LHCN-M2 (cell line): Measurements from ENCODE around the gene BUB1. TPM values are rescaled to one million over a fixed set of nuclear protein-coding genes. Genes with fewer than 3 reads are reported as not detected.
"Not testable (repeated sequence)": the region's sequence is repeated elsewhere in the genome, so short reads cannot be mapped to it uniquely, and the experiment has no call there.

ENCODE experiments used
- DNase-seq: peaks from one replicate; pipeline ENCODE4 v3.0.0-alpha.2; 2012; ENCODE audit warnings: low read depth
- total RNA-seq: library from RNA; depleted of rRNA; stranded (reverse); fragments of >200 nt; gene quantifications from 2 replicates; pipeline ENCODE4 v1.2.3, GENCODE V29; 2014; rRNA removed

The BUB1 gene
- total RNA-seq, 1 experiment from 2014 or later: 104 TPM

GRCh38 chr2:110603917-110604591 is 73.8 kb downstream of the BUB1 start:
- not testable (repeated sequence) for DNase-seq

DNA sequence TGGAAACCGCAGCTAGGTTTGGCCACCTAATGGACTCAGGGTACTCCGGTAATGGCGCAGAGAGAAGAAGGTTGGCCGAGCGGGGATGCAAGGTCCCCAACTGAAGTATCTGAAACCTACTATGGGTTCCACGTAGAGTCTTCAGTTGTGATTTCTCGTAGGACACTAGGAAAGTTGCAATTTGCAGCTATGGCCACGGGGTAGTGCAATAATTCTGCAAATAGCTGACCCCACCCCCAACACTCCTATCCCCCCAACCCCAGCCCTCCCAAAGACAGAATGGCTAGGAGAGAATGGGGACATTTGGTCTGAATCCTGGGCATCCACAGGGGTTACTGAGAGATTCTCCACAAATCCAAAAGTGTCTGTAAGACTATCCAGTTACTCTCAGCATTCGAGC is 75.7 kb downstream of the BUB1 start:
- not testable (repeated sequence) for DNase-seq

GRCh38 chr2:110591973-110592372 is 85.9 kb downstream of the BUB1 start:
- DNase-seq: not testable (repeated sequence)

DNA sequence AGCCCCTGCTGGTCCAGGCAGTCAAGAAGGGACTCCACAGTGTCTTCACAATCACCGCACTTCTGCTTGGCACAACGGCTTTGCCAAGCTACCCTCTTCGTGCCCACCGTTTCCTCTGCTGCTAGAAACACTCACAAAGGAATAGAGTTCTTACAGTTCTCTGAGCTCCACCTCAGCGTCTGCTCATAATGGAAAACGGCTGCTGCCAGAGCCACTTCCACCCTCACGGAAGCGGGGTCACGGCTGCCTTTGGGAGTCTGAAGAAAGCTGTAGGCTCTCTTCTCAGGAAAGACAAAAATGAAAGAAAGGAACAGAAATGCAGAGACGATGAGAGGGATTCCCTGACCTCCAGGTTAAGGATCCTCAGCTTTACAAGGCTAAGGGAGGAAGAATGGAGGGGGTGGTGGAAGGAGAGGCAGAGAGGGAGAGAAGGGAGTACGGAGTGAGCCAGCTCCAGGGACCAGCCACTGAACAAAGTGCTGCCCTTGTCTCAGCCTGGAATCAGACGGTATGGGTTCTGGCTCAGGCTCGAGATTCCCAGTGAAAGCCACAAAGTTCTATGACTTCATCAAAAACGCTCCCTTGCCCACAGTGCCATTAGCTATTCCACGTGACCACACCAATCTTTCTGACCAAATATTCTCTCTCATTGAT is 88.1 kb downstream of the BUB1 start:
- DNase-seq: not testable (repeated sequence)

DNA sequence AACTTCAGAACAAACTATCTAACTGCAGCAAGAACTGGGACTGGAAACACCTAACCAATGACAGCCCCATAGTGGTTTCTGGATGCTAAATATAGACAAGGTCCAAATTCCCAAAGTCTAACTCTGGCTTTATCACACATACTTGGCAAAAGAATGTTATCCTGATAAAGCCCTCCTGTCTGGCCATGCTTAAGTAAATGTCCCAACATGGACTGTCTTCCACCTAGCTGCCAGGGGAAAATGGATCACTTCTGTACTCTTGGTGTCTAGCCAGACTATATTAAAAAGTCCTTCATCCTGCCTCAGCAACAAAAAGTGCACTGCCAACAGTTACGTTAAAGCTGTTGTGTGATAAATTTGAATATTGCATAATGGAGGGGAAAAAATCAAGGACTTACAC is 89.3 kb downstream of the BUB1 start:
- DNase-seq: not testable (repeated sequence)

Other genes starting within 250 kb of the BUB1 start
- 16.4 and 25.9 TPM in 2 replicates for gene LIMS4, start 205.2 kb downstream of the BUB1 start, total RNA-seq
- 6.6 and 16.2 TPM in 2 replicates for gene RGPD6, start 100.8 kb downstream of the BUB1 start, total RNA-seq
- gene ACOXL, start 54.5 kb upstream of the BUB1 start, total RNA-seq: not detected in 2 replicates